Tibial nerve (tissue), 4 donors: ENCODE results near the gene XRRA1.

Experiments used
- EP300 ChIP-seq, 2 donors: sonication (generic); formaldehyde crosslinking; IDR thresholded peaks; one replicate each; pipeline ENCODE4 v1.6.1; 2017; ENCODE audit warnings: antibody characterized with exemption in 2 of 2, mild to moderate bottlenecking in 1 of 2
- TF ChIP-seq, protein P1 (sequence below), 5 experiments: fragments of 200-600 bp in 3 of 5; fragments of 450-650 bp in 2 of 5; sonication (generic) in 3 of 5; IDR thresholded peaks; one replicate each; pipeline ENCODE4 v1.5.1; 2016 to 2019; ENCODE audit warnings: antibody characterized with exemption in 5 of 5, mild to moderate bottlenecking in 3 of 5, moderate library complexity in 2 of 5

DNA sequence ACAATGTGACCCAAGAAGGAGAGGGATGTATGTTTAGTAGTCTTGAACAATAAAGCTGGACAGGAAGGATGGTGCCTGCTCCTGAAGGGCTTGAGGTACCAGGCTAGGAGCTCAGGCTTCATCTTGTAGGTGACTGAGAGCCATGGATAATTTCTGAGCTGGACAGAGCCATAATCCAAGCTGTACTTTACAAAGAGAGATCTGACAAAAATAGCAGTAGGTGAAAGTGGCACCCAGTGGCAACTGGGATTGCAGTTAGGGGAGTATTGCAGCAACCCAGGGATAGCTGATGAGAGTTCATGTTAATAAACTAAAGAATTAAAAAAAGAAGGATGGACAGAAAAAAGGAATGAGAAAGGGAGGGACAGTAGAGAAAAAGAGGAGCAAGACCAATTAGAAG, 7.4 kb downstream of the XRRA1 start:
- TF ChIP-seq, protein P1, sequence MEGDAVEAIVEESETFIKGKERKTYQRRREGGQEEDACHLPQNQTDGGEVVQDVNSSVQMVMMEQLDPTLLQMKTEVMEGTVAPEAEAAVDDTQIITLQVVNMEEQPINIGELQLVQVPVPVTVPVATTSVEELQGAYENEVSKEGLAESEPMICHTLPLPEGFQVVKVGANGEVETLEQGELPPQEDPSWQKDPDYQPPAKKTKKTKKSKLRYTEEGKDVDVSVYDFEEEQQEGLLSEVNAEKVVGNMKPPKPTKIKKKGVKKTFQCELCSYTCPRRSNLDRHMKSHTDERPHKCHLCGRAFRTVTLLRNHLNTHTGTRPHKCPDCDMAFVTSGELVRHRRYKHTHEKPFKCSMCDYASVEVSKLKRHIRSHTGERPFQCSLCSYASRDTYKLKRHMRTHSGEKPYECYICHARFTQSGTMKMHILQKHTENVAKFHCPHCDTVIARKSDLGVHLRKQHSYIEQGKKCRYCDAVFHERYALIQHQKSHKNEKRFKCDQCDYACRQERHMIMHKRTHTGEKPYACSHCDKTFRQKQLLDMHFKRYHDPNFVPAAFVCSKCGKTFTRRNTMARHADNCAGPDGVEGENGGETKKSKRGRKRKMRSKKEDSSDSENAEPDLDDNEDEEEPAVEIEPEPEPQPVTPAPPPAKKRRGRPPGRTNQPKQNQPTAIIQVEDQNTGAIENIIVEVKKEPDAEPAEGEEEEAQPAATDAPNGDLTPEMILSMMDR (IDR thresholded peaks at IDR 0.05), result no peak
- TF ChIP-seq EP300 (IDR thresholded peaks at IDR 0.05), result no peak
